ENCODE measurements around the gene FRMD8. TPM values are rescaled to one million over a fixed set of nuclear protein-coding genes. Genes with fewer than 3 reads are reported as not detected.

Gene FRMD8
- total and polyA plus RNA-seq, 9 of the 15 experiments (the other 6 are each of a cell fraction or from before 2014, with no cell fraction given), result 4.5 to 54.5 (median 15.8) TPM

DNA sequence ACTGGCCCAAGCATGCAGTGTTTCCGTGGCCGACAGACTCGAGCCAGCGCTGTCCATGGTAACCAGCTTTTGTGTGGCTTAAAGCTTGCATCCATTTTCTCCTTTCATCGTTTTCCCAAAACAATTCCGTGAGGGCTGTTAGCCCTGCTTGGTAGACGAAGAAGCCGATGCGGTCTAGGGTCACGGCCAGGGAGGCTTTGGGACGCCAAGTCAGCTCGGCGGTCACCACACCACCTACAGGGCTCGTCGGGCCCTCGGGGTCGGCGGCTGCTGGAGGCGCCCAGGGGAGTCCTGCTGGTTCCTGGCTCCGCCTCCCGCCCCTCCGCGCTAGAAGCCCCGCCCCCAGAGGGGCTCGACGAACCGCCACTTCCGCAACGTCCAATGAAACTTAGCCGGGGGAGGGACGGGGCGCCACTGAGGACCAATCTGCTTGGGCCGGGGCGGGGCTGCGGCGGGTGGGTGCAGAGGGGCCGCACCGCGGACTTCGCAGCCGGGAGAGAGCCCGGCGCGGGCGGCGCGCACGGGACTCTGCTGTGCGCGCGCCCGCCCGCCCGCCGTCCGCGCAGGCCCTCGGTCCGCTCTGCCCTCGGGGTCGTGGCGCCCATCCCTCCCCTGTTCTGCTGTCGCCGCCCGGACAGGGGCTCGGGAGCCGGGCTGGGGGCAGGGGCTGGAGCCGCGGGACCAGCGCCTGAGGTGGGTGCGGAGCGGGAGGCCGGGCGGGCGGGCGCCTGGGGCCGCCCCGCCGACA is 32.0 kb upstream of the FRMD8 start, which contains the start of gene TIGD3 (continued):
- TF ChIP-seq, protein P1, sequence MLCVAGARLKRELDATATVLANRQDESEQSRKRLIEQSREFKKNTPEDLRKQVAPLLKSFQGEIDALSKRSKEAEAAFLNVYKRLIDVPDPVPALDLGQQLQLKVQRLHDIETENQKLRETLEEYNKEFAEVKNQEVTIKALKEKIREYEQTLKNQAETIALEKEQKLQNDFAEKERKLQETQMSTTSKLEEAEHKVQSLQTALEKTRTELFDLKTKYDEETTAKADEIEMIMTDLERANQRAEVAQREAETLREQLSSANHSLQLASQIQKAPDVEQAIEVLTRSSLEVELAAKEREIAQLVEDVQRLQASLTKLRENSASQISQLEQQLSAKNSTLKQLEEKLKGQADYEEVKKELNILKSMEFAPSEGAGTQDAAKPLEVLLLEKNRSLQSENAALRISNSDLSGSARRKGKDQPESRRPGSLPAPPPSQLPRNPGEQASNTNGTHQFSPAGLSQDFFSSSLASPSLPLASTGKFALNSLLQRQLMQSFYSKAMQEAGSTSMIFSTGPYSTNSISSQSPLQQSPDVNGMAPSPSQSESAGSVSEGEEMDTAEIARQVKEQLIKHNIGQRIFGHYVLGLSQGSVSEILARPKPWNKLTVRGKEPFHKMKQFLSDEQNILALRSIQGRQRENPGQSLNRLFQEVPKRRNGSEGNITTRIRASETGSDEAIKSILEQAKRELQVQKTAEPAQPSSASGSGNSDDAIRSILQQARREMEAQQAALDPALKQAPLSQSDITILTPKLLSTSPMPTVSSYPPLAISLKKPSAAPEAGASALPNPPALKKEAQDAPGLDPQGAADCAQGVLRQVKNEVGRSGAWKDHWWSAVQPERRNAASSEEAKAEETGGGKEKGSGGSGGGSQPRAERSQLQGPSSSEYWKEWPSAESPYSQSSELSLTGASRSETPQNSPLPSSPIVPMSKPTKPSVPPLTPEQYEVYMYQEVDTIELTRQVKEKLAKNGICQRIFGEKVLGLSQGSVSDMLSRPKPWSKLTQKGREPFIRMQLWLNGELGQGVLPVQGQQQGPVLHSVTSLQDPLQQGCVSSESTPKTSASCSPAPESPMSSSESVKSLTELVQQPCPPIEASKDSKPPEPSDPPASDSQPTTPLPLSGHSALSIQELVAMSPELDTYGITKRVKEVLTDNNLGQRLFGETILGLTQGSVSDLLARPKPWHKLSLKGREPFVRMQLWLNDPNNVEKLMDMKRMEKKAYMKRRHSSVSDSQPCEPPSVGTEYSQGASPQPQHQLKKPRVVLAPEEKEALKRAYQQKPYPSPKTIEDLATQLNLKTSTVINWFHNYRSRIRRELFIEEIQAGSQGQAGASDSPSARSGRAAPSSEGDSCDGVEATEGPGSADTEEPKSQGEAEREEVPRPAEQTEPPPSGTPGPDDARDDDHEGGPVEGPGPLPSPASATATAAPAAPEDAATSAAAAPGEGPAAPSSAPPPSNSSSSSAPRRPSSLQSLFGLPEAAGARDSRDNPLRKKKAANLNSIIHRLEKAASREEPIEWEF (CRISPR knock-in tag; IDR thresholded peaks at IDR 0.05), result no peak
- no peak for TF ChIP-seq HNRNPH1 (optimal IDR thresholded peaks at IDR 0.05; ENCODE audit: low read depth, low read length)

Data from K562 (cell line).